Naive thymus-derived CD4-positive, alpha-beta T cell (primary cell): ENCODE measurements around the gene ATF1. TPM values are rescaled to one million over a fixed set of nuclear protein-coding genes. Genes with fewer than 3 reads are reported as not detected.

Experiments used
- ATAC-seq: fragments of 150-1000 bp; cut with Tn5 transposase; 2 replicates; pipeline ENCODE4 v1.10.0; 2021; ENCODE audit warnings: mild to moderate bottlenecking, moderate library complexity
- CTCF ChIA-PET: fragments of 350-600 bp; sonication (Branson Sonifier 250); formaldehyde crosslinking; loops from one replicate; lab custom pipeline; 2021; ENCODE audit warnings: antibody characterized with exemption; lab: Charles Lee
- POLR2A ChIA-PET: fragments of 350-600 bp; sonication (Branson Sonifier 250); formaldehyde crosslinking; loops from one replicate; lab custom pipeline; 2021; ENCODE audit warnings: antibody characterized with exemption, inconsistent platforms; lab: Charles Lee
- DNase-seq, 9 donors: peaks; one replicate each; pipeline versions ENCODE4 v3.0.0 to v3.0.0-alpha.2; 2020 to 2022; ENCODE audit warnings: mixed read lengths in 1 of 9
- H3K27ac ChIP-seq: one replicate; pipeline ENCODE4 v1.7.0; 2013; ENCODE audit warnings: mild to moderate bottlenecking, low read depth, low read length, moderate library complexity
- H3K27me3 ChIP-seq, 2 donors: one replicate each; pipeline ENCODE4 v1.7.0; 2013; ENCODE audit warnings: low read length in 2 of 2, mild to moderate bottlenecking in 2 of 2, moderate library complexity in 2 of 2; ENCODE audit not compliant: control insufficient read depth in 2 of 2, insufficient read depth in 2 of 2
- H3K36me3 ChIP-seq, 3 experiments: 1 replicate in 2 of 3; 2 replicates in 1 of 3; pipeline ENCODE4 v1.7.0; 2013; ENCODE audit warnings: low read length in 3 of 3, mild to moderate bottlenecking in 3 of 3, moderate library complexity in 1 of 3; ENCODE audit not compliant: insufficient read depth in 3 of 3, control insufficient read depth in 2 of 3
- H3K4me1 ChIP-seq, 2 donors: one replicate each; pipeline ENCODE4 v1.7.0; 2013; ENCODE audit warnings: low read length in 2 of 2, mild to moderate bottlenecking in 2 of 2, moderate library complexity in 1 of 2; ENCODE audit not compliant: control insufficient read depth in 2 of 2, insufficient read depth in 2 of 2
- H3K4me3 ChIP-seq: 2 replicates; pipeline ENCODE4 v1.7.0; 2013; ENCODE audit warnings: mild to moderate bottlenecking, low read length
- H3K9me3 ChIP-seq, 3 experiments: 1 replicate in 2 of 3; 2 replicates in 1 of 3; pipeline ENCODE4 v1.7.0; 2013; ENCODE audit warnings: low read length in 3 of 3; ENCODE audit not compliant: control insufficient read depth in 2 of 3
- H3K27ac Mint-ChIP-seq, 9 donors: one replicate each; pipeline ENCODE4 v1.8.0; 2020 to 2022; ENCODE audit warnings: mixed read lengths in 9 of 9, mild to moderate bottlenecking in 8 of 9, moderate library complexity in 5 of 9, inconsistent platforms in 2 of 9
- H3K27me3 Mint-ChIP-seq, 5 donors: one replicate each; pipeline ENCODE4 v1.8.0; 2021 to 2022; ENCODE audit warnings: mixed read lengths in 5 of 5, mild to moderate bottlenecking in 1 of 5
- H3K36me3 Mint-ChIP-seq, 5 donors: one replicate each; pipeline ENCODE4 v1.8.0; 2020 to 2022; ENCODE audit warnings: mixed read lengths in 5 of 5, mild to moderate bottlenecking in 3 of 5, inconsistent platforms in 1 of 5
- H3K4me1 Mint-ChIP-seq, 7 donors: one replicate each; pipeline ENCODE4 v1.8.0; 2020 to 2022; ENCODE audit warnings: mixed read lengths in 7 of 7, mild to moderate bottlenecking in 3 of 7, inconsistent platforms in 1 of 7
- H3K4me3 Mint-ChIP-seq, 10 donors: one replicate each; pipeline ENCODE4 v1.8.0; 2020 to 2022; ENCODE audit warnings: mild to moderate bottlenecking in 10 of 10, mixed read lengths in 10 of 10, moderate library complexity in 6 of 10, inconsistent platforms in 2 of 10
- H3K9me3 Mint-ChIP-seq, 11 donors: one replicate each; pipeline ENCODE4 v1.8.0; 2020 to 2022; ENCODE audit warnings: mixed read lengths in 11 of 11, mild to moderate bottlenecking in 4 of 11, inconsistent platforms in 1 of 11, moderate library complexity in 1 of 11
- intact Hi-C, 2 donors: fragments of 100-400 bp; cut with micrococcal nuclease; formaldehyde crosslinking; loops; one replicate each; pipeline ENCODE4 v1.15.1; 2023
- polyA plus RNA-seq, 2 donors: library from polyadenylated mRNA; unstranded; fragments of 300-500 nt; fragmentation: Illumina TruSeq; gene quantifications; one replicate each; pipeline ENCODE4 v1.2.3, GENCODE V29; 2021
- total RNA-seq, 6 experiments: library from RNA in 5 of 6; stranded (reverse) in 5 of 6; gene quantifications; 1 replicate in 5 of 6; 2 replicates in 1 of 6; pipeline ENCODE4 v1.2.3 and lab custom pipeline; 2021 to 2026

Gene ATF1
- total and polyA plus RNA-seq, 7 experiments from 2014 or later, result 23.8 to 53.9 (median 51.3) TPM

DNA sequence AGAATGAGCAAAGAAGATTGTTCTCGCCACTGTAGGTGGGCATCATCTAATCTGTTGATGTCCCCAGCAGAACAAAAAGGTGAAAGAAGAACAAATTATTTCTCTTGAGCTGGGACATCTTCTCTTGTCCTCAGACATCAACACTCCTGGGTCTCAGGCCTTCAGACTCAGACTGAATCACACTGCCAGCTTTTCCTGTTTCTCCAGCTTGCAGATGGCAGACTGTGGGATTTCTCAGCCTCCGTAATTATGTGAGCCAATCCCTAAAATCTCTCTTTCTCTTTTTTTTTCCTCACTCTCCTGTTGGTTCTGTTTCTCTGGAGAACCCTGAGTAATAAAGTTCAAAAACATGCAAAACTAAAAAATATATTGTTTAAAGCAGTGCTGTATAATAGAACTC, 75.1 kb downstream of the ATF1 start:
- H3K9me3 ChIP-seq, result peaks cover 0 to 5% (median 0%) of the 10 kb centered on the region in 3 experiments
- Mint-ChIP-seq H3K36me3 (peaks cover 0 to 18% (median 10%) of the 10 kb centered on the region in 5 donors), H3K27me3 (peaks cover 0 to 21% (median 13%) of the 10 kb centered on the region in 5 donors), H3K4me1 (no peaks in the 10 kb centered on the region), H3K9me3 (peaks cover 5 to 28% (median 10%) of the 10 kb centered on the region in 11 donors), H3K4me3 (no peak overlapping the region), H3K27ac (no peak overlapping the region)
- no peak overlapping the region for H3K27ac ChIP-seq
- no peak overlapping the region for H3K4me3 ChIP-seq
- no peaks in the 10 kb centered on the region for H3K36me3 ChIP-seq
- no peak for DNase-seq
- no peak for ATAC-seq
- intact Hi-C loops, result no loop called here
- ChIA-PET POLR2A (no interaction called here), CTCF (no interaction called here)
- no peaks in the 10 kb centered on the region for H3K27me3 ChIP-seq
- H3K4me1 ChIP-seq, result no peaks in the 10 kb centered on the region

DNA sequence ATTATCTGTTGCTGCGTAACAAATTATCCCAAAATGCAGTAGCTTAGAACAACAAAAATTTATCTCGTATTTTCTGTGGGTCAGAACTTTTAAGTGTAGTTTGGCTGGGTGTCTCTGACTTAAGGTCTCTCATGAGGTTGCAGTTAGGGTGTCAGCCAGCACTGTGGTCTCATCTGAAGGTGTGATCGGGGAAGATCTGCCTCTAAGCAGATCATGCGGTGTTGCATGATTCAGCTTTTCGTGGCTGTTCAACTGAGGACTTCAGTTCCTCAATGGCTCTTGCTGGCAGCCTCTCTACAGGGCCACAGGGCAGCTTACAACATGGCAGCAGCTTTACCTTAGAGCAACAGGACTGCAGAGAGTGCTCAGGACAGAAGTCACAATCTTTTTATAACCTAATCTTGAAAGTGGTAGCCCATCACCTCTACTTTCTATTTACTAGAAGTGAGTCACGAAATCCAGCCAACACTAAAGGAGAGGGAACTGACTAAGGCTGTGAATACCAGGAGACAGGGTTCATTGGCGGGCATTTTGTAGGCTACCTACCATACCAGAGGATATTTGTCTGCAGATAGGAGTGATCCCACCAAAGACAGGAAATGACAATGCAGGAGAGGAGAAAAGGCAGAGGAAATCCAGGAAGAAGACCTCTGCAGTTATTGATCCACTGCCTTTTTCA, 77.0 kb downstream of the ATF1 start:
- intact Hi-C loops, result no loop called here
- no peaks in the 10 kb centered on the region for H3K4me1 Mint-ChIP-seq
- no peak overlapping the region for H3K4me3 Mint-ChIP-seq

DNA sequence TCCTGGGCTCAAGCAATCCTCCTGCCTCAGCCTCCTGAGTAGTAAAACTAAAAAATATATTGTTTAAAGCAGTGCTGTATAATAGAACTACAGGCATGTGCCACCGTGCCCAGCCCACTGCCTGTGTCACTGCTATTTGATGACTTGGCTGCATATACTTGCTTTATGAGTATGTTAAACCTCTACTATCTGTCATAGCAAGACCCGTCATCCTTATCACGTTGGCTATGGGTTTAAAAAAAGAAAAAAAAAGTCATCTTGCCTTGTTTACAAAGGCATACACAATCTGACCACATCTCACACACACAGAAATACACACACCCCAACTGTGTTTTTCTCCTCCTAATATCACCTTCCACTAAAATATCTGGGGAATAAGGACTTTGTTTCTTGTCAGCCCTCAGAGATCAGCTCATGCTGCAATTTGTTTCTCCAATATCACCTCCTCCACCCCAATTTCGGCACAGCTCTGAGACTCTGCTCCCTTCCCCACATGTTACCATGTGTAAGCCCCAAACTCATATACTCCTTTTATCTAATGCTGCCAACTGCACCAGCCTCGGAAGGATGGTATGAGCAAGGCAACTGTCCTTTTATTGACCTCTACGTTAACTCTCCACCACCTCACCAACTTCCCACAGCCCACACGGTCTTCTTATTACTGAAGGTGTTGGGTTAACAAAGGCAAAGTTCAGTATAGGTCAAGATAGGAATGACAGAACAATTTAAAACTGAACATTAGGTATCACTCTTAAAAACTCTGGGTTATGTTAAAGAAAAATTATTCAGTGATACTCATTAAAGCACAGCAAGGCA, 78.0 kb downstream of the ATF1 start:
- Mint-ChIP-seq H3K36me3 (peaks cover 0 to 9% (median 7%) of the 10 kb centered on the region in 5 donors), H3K9me3 (peaks cover 0 to 11% (median 5%) of the 10 kb centered on the region in 11 donors), H3K27me3 (peaks cover 6 to 21% (median 18%) of the 10 kb centered on the region in 5 donors), H3K27ac (no peak overlapping the region), H3K4me3 (peak overlapping the region in 1 of 10 donors; percentile 22), H3K4me1 (no peaks in the 10 kb centered on the region)
- H3K36me3 ChIP-seq, result no peaks in the 10 kb centered on the region
- DNase-seq, result no peak
- no peak for ATAC-seq
- no peaks in the 10 kb centered on the region for H3K27me3 ChIP-seq
- CTCF ChIA-PET, result no interaction called here
- intact Hi-C loops, result no loop called here
- H3K27ac ChIP-seq, result no peak overlapping the region
- no peaks in the 10 kb centered on the region for H3K9me3 ChIP-seq
- H3K4me3 ChIP-seq, result no peak overlapping the region
- H3K4me1 ChIP-seq, result no peaks in the 10 kb centered on the region
- POLR2A ChIA-PET, result no interaction called here

More for the DNA sequence above, 77.0 kb downstream of the ATF1 start:
- H3K27ac ChIP-seq, result no peak overlapping the region
- H3K4me3 ChIP-seq, result no peak overlapping the region
- ChIA-PET POLR2A (no interaction called here), CTCF (interaction anchor here (0.6 kb wide), 1 partner anchor 1345 kb away, joined by 3 read pairs; no protein-coding TSS in a partner anchor)
- Mint-ChIP-seq H3K9me3 (peaks cover 0 to 11% (median 5%) of the 10 kb centered on the region in 11 donors), H3K36me3 (peaks cover 0 to 9% (median 7%) of the 10 kb centered on the region in 5 donors), H3K27ac (no peak overlapping the region), H3K27me3 (peaks cover 6 to 21% (median 18%) of the 10 kb centered on the region in 5 donors)
- ATAC-seq (no peak), DNase-seq (no peak)
- no peaks in the 10 kb centered on the region for H3K4me1 ChIP-seq
- H3K9me3 ChIP-seq, result no peaks in the 10 kb centered on the region
- no peaks in the 10 kb centered on the region for H3K27me3 ChIP-seq
- no peaks in the 10 kb centered on the region for H3K36me3 ChIP-seq

DNA sequence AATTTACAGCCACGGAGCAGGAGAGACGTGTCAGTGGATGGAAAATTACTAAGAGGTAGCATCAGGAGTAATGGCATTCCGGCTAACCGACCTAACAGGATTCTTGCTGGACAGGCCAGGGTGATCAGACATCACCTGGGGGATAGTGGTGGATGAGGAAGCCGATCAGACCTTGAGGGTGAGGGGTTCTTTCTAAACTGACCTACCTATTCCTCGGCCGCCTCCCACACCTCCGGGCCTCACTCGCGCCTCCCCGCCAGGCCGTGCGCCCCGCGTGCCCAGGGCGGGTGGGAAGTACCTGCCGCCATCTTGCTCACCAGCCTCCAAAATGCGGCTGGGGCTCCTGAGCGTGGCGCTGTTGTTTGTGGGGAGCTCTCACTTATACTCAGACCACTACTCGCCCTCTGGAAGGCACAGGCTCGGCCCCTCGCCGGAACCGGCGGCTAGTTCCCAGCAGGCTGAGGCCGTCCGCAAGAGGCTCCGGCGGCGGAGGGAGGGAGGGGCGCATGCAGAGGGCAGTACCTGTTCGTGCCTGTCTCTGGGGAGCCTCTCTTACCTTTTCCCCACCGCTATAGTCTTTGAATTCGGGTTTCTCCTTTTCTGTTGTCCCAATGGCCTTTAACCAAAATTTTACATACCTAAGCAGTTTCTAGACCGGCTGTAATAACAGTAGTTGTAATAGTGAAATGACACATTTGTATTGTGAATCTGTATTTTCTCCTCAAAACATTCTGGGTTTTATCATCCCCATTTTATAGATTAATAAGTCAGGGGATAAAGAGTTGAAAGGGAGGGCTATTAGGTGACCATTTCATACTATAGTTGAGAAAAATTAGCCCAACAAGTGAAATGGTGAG, 79.0 kb downstream of the ATF1 start, which contains the start of gene TMPRSS12:
TSS of gene TMPRSS12 (plus strand) at position 290 of the 857 bp plus-strand sequence. CDS start at position 329, 39 bp downstream.
- no peak for DNase-seq
- no peak for ATAC-seq
- peaks cover 0 to 11% (median 5%) of the 10 kb centered on the region in 11 donors for H3K9me3 Mint-ChIP-seq
- peaks cover 6 to 21% (median 18%) of the 10 kb centered on the region in 5 donors for H3K27me3 Mint-ChIP-seq
- no peaks in the 10 kb centered on the region for H3K36me3 ChIP-seq
- intact Hi-C loops, result no loop called here
- ChIA-PET CTCF (interaction anchor here (0.6 to 1.7 kb wide), 2 partner anchors 17 to 46 kb away, joined by 6 to 7 read pairs; no protein-coding TSS in a partner anchor), POLR2A (no interaction called here)
- no peaks in the 10 kb centered on the region for H3K4me1 ChIP-seq
- no peak within 1 kb of the TSS for H3K27ac ChIP-seq
- peak within 1 kb of the TSS in 2 of 10 donors; percentile 12 to 22 for H3K4me3 Mint-ChIP-seq
- H3K36me3 Mint-ChIP-seq, result peaks cover 0 to 9% (median 7%) of the 10 kb centered on the region in 5 donors
- no peaks in the 10 kb centered on the region for H3K9me3 ChIP-seq
- H3K4me1 Mint-ChIP-seq, result no peaks in the 10 kb centered on the region
- H3K27me3 ChIP-seq, result no peaks in the 10 kb centered on the region
- no peak within 1 kb of the TSS for H3K4me3 ChIP-seq
- H3K27ac Mint-ChIP-seq, result no peak within 1 kb of the TSS

DNA sequence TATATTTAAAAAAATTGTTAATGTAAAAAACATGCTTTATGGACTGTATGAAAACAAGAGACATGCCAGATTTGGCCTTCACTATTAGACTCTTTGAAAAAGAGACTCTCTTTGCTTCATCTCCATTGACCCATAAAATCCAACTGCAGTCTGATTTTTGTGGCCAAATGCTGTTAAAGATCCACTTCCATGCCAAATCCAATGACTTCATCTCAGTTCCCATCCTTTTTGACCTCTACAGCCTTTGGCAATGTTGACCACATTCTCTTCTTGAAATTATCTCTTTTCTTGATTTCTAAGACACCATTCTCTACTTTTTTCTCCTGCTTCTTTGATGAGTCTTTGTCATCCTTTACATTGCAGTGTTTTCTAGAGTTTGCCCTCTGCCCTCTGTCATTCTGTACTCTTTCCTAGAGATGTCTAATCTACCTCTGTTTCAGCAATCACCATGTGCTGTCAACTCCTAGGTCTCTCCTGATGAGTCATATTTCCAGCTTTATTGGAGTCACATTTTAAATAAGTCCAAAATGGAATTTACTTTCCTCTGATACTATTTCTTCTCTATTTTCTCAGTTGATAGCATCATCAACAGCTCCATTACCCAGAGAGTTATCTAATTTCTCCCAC, 81.2 kb downstream of the ATF1 start:
- DNase-seq (no peak), ATAC-seq (no peak)
- H3K4me1 Mint-ChIP-seq, result no peaks in the 10 kb centered on the region
- no peaks in the 10 kb centered on the region for H3K4me1 ChIP-seq
- H3K4me3 ChIP-seq, result no peak overlapping the region
- intact Hi-C loops, result no loop called here
- peaks cover 0 to 12% (median 5%) of the 10 kb centered on the region in 11 donors for H3K9me3 Mint-ChIP-seq
- H3K27me3 ChIP-seq, result no peaks in the 10 kb centered on the region
- peaks cover 6 to 30% (median 21%) of the 10 kb centered on the region in 5 donors for H3K27me3 Mint-ChIP-seq
- H3K36me3 Mint-ChIP-seq, result peaks cover 0 to 9% (median 7%) of the 10 kb centered on the region in 5 donors
- POLR2A ChIA-PET, result no interaction called here
- no peaks in the 10 kb centered on the region for H3K9me3 ChIP-seq
- H3K36me3 ChIP-seq, result no peaks in the 10 kb centered on the region
- H3K27ac ChIP-seq, result no peak overlapping the region
- CTCF ChIA-PET, result no interaction called here
- no peak overlapping the region for H3K4me3 Mint-ChIP-seq
- H3K27ac Mint-ChIP-seq, result no peak overlapping the region

DNA sequence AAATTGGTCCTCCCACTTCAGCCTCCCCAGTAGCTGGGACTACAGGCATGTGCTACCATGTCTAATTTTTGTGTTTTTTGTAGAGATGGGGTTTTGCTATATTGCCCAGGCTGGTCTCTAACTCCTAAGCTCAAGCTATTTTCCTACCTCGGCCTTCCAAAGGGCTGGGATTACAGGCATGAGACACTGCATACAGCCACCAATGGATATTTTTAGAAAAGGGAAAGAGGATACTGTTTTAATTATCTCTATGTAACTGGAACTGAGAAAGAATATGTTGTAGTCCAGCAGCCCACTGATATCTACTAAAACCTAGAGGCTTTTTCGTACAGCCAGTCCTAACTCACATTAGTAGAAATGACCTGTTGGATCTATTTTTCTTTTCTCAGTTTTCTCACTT, 85.1 kb downstream of the ATF1 start:
- Histone ChIP-seq H3K36me3 (no peaks in the 10 kb centered on the region), H3K27ac (no peak overlapping the region), H3K27me3 (no peaks in the 10 kb centered on the region), H3K4me1 (no peaks in the 10 kb centered on the region), H3K4me3 (no peak overlapping the region), H3K9me3 (no peaks in the 10 kb centered on the region)
- H3K27me3 Mint-ChIP-seq, result peaks cover 9 to 44% (median 19%) of the 10 kb centered on the region in 5 donors
- no peak overlapping the region for H3K27ac Mint-ChIP-seq
- ATAC-seq, result no peak
- DNase-seq, result no peak
- intact Hi-C loops, result no loop called here
- no peak overlapping the region for H3K4me3 Mint-ChIP-seq
- peaks cover 0 to 3% (median 0%) of the 10 kb centered on the region in 5 donors for H3K36me3 Mint-ChIP-seq
- peaks cover 0 to 15% (median 3%) of the 10 kb centered on the region in 11 donors for H3K9me3 Mint-ChIP-seq
- CTCF ChIA-PET, result no interaction called here
- POLR2A ChIA-PET, result no interaction called here
- no peaks in the 10 kb centered on the region for H3K4me1 Mint-ChIP-seq
